ENCODE results near the gene PI16. TPM values are rescaled to one million over a fixed set of nuclear protein-coding genes. Genes with fewer than 3 reads are reported as not detected.

Gene PI16
- polyA plus RNA-seq, 1 of the 3 experiments (the other 2 are of a cell fraction) = 0.02 TPM

DNA sequence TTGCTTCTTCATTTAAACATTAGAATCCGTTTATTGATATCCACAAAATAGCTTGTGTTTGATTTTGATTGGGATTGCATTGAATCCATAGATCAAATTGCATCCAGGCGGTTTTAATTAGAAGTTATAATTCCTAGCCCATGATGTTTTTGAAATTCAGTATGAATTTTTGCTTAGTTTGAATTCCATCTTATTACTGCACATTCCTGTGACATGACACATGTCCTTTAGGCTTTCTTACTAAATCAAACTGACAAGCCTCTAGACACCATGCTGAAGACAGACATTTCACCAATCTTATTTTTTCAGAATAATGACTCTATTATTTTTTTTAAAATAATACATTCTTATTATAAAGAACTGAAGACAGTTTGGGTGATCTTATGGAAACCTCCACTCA lies 21.4 kb upstream of the PI16 start:
- no peaks in the 10 kb centered on the region for H3K9me3 ChIP-seq
- H3K9ac ChIP-seq = no peak overlapping the region
- POLR2A ChIA-PET = no interaction called here
- peak overlapping the region in 1 of 2 experiments; percentile 18; a peak in 2 of 4 replicates for H3K27ac ChIP-seq (ENCODE audit: low read depth in 2 of 2, low read length in 1 of 2)
- 19% methylated on average over 2 of the region's 2 CpGs for WGBS (ENCODE audit: low lambda C conversion rate)
- H3K9me2 ChIP-seq = no peaks in the 10 kb centered on the region
- H2AFZ ChIP-seq (ENCODE audit: low read depth) = no peak overlapping the region
- no peaks in the 10 kb centered on the region for H4K20me1 ChIP-seq (ENCODE audit: insufficient read depth)
- no peak for DNase-seq
- no peaks in the 10 kb centered on the region for H3K27me3 ChIP-seq (ENCODE audit: insufficient read depth)
- H3K4me3 ChIP-seq (ENCODE audit: low read depth in 2 of 2, low read length in 1 of 2) = no peak overlapping the region
- CTCF ChIA-PET = interaction anchor here (0.6 kb wide), 1 partner anchor 78 kb away, joined by 3 read pairs; no protein-coding TSS in a partner anchor
- H3F3A ChIP-seq (replicated peaks; ENCODE audit: insufficient read depth) = peaks cover 8% of the 10 kb centered on the region
- H3K4me1 ChIP-seq (ENCODE audit: control insufficient read depth in 1 of 2, insufficient read depth in 2 of 2, low read depth in 1 of 2, low read length in 1 of 2) = peaks cover 5 to 6% of the 10 kb centered on the region in 2 experiments; a peak in 1 of 4 replicates
- no peaks in the 10 kb centered on the region for H3K79me2 ChIP-seq (ENCODE audit: insufficient read depth)
- H3K36me3 ChIP-seq (replicated peaks in 1 of 2; ENCODE audit: control insufficient read depth in 1 of 2, insufficient read depth in 2 of 2, low read length in 1 of 2) = no peaks in the 10 kb centered on the region
- no peak overlapping the region for H3K4me2 ChIP-seq
- no peak for TF ChIP-seq GATA2 (CRISPR knock-in tag; IDR thresholded peaks at IDR 0.05)
- TF ChIP-seq EP300 (IDR thresholded peaks at IDR 0.05; ENCODE audit: borderline replicate concordance in 1 of 2, low read depth in 1 of 2, low read length in 1 of 2) = peak in 1 of 2 experiments; percentile 67; a peak in 1 of 4 replicates
- TF ChIP-seq FOSL2 (IDR thresholded peaks at IDR 0.05; ENCODE audit: borderline replicate concordance, low read depth) = peak; percentile 47; the same call in 1 of the 2 replicates
- TF ChIP-seq MXI1 (IDR thresholded peaks at IDR 0.05; ENCODE audit: low read depth, low read length) = no peak
- TF ChIP-seq EZH2phosphoT487 (IDR thresholded peaks at IDR 0.05; ENCODE audit: borderline replicate concordance, low read depth) = no peak
- peak; percentile 78; the same call in 1 of the 2 replicates for TF ChIP-seq TEAD4 (IDR thresholded peaks at IDR 0.05; ENCODE audit: borderline replicate concordance, insufficient read depth)
- TF ChIP-seq, protein P1, sequence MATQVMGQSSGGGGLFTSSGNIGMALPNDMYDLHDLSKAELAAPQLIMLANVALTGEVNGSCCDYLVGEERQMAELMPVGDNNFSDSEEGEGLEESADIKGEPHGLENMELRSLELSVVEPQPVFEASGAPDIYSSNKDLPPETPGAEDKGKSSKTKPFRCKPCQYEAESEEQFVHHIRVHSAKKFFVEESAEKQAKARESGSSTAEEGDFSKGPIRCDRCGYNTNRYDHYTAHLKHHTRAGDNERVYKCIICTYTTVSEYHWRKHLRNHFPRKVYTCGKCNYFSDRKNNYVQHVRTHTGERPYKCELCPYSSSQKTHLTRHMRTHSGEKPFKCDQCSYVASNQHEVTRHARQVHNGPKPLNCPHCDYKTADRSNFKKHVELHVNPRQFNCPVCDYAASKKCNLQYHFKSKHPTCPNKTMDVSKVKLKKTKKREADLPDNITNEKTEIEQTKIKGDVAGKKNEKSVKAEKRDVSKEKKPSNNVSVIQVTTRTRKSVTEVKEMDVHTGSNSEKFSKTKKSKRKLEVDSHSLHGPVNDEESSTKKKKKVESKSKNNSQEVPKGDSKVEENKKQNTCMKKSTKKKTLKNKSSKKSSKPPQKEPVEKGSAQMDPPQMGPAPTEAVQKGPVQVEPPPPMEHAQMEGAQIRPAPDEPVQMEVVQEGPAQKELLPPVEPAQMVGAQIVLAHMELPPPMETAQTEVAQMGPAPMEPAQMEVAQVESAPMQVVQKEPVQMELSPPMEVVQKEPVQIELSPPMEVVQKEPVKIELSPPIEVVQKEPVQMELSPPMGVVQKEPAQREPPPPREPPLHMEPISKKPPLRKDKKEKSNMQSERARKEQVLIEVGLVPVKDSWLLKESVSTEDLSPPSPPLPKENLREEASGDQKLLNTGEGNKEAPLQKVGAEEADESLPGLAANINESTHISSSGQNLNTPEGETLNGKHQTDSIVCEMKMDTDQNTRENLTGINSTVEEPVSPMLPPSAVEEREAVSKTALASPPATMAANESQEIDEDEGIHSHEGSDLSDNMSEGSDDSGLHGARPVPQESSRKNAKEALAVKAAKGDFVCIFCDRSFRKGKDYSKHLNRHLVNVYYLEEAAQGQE (IDR thresholded peaks at IDR 0.05; ENCODE audit: low read depth, low read length) = no peak
- TF ChIP-seq ELF1 (IDR thresholded peaks at IDR 0.05) = no peak
- TF ChIP-seq NRF1 (IDR thresholded peaks at IDR 0.05; ENCODE audit: low read depth, low read length) = no peak
- TF ChIP-seq SMC3 (IDR thresholded peaks at IDR 0.05; ENCODE audit: low read depth, low read length) = no peak
- TF ChIP-seq GABPA (IDR thresholded peaks at IDR 0.05; ENCODE audit: low read depth) = no peak
- TF ChIP-seq, protein P2, sequence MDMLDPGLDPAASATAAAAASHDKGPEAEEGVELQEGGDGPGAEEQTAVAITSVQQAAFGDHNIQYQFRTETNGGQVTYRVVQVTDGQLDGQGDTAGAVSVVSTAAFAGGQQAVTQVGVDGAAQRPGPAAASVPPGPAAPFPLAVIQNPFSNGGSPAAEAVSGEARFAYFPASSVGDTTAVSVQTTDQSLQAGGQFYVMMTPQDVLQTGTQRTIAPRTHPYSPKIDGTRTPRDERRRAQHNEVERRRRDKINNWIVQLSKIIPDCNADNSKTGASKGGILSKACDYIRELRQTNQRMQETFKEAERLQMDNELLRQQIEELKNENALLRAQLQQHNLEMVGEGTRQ (IDR thresholded peaks at IDR 0.05; ENCODE audit: borderline replicate concordance, low read depth, low read length) = no peak
- TF ChIP-seq RXRA (IDR thresholded peaks at IDR 0.05; ENCODE audit: borderline replicate concordance, low read depth) = no peak
- TF ChIP-seq, protein P3, sequence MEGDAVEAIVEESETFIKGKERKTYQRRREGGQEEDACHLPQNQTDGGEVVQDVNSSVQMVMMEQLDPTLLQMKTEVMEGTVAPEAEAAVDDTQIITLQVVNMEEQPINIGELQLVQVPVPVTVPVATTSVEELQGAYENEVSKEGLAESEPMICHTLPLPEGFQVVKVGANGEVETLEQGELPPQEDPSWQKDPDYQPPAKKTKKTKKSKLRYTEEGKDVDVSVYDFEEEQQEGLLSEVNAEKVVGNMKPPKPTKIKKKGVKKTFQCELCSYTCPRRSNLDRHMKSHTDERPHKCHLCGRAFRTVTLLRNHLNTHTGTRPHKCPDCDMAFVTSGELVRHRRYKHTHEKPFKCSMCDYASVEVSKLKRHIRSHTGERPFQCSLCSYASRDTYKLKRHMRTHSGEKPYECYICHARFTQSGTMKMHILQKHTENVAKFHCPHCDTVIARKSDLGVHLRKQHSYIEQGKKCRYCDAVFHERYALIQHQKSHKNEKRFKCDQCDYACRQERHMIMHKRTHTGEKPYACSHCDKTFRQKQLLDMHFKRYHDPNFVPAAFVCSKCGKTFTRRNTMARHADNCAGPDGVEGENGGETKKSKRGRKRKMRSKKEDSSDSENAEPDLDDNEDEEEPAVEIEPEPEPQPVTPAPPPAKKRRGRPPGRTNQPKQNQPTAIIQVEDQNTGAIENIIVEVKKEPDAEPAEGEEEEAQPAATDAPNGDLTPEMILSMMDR (IDR thresholded peaks at IDR 0.05) = no peak
- no peak for TF ChIP-seq SIN3A (IDR thresholded peaks at IDR 0.05; ENCODE audit: borderline replicate concordance, low read depth, low read length)
- peak; percentile 89 for TF ChIP-seq TCF12 (IDR thresholded peaks at IDR 0.05)
- TF ChIP-seq, protein P4, sequence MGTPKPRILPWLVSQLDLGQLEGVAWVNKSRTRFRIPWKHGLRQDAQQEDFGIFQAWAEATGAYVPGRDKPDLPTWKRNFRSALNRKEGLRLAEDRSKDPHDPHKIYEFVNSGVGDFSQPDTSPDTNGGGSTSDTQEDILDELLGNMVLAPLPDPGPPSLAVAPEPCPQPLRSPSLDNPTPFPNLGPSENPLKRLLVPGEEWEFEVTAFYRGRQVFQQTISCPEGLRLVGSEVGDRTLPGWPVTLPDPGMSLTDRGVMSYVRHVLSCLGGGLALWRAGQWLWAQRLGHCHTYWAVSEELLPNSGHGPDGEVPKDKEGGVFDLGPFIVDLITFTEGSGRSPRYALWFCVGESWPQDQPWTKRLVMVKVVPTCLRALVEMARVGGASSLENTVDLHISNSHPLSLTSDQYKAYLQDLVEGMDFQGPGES (IDR thresholded peaks at IDR 0.05; ENCODE audit: low read depth, low read length) = no peak
- no peak for TF ChIP-seq TAF1 (IDR thresholded peaks at IDR 0.05; ENCODE audit: borderline replicate concordance, low read depth, low read length)
- peak; percentile 17; the same call in 1 of the 2 replicates for TF ChIP-seq POLR2AphosphoS5 (IDR thresholded peaks at IDR 0.05; ENCODE audit: low read depth, low read length)
- peak; percentile 85 for TF ChIP-seq JUND (IDR thresholded peaks at IDR 0.05)
- TF ChIP-seq, protein P5, sequence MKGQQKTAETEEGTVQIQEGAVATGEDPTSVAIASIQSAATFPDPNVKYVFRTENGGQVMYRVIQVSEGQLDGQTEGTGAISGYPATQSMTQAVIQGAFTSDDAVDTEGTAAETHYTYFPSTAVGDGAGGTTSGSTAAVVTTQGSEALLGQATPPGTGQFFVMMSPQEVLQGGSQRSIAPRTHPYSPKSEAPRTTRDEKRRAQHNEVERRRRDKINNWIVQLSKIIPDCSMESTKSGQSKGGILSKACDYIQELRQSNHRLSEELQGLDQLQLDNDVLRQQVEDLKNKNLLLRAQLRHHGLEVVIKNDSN (IDR thresholded peaks at IDR 0.05; ENCODE audit: borderline replicate concordance, low read depth) = no peak
- TF ChIP-seq FOXM1 (IDR thresholded peaks at IDR 0.05; ENCODE audit: low read depth) = no peak
- TF ChIP-seq RCOR1 (IDR thresholded peaks at IDR 0.05; ENCODE audit: low read length) = no peak
- TF ChIP-seq, protein P6, sequence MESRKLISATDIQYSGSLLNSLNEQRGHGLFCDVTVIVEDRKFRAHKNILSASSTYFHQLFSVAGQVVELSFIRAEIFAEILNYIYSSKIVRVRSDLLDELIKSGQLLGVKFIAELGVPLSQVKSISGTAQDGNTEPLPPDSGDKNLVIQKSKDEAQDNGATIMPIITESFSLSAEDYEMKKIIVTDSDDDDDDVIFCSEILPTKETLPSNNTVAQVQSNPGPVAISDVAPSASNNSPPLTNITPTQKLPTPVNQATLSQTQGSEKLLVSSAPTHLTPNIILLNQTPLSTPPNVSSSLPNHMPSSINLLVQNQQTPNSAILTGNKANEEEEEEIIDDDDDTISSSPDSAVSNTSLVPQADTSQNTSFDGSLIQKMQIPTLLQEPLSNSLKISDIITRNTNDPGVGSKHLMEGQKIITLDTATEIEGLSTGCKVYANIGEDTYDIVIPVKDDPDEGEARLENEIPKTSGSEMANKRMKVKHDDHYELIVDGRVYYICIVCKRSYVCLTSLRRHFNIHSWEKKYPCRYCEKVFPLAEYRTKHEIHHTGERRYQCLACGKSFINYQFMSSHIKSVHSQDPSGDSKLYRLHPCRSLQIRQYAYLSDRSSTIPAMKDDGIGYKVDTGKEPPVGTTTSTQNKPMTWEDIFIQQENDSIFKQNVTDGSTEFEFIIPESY (IDR thresholded peaks at IDR 0.05; ENCODE audit: borderline replicate concordance, low read depth) = no peak
